NCI-H226 (cell line): ENCODE data around the gene ZBTB21.
A peak's percentile ranks its signal among the peaks of the same experiment; 100 is the strongest.

Source experiments
- DNase-seq: peaks from one replicate; pipeline ENCODE4 v3.0.0-alpha.2; 2015

ZBTB21 gene

GRCh38 chr21:41948901-41949300 lies 61.3 kb downstream of the ZBTB21 start:
- DNase-seq = no peak

DNA sequence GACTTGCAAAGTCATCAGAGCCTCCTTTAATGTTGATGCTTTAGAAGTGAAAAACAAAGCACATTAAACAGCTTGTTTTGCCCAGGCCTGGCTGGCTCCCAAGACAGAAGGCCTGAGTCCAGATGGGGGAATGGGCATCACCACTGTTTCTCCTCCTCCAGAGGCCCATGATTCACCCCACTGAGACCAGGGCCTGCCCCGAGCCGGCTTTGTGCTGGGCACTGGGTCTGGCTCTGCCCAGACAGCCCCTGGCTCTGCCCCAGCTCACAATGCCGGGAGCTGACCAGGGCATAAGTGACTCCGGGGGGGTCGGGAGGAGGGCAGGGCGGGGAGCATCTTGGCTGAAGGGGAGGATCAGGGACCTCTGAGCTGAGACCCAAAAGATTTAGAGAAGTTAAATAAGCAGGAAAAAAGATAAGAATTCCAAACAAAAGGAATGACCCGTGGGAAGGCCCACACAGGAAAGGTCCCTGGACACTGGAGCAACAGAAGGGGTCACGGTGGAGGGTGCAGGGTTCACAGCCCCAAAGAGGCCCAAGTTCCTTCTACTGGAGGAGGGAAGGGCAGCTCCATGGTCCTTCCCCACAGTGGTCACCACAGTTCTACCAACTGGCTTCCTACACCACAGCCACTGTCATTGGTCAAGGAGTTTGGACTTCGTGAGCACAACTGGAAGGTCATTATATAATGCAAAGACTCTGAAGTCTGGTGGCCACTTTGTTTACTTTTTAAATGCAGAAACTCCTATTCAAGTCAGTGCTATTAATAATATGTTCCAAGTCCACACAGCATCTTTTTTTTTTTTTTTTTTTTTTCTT lies 61.9 kb downstream of the ZBTB21 start:
- peak; percentile 68 for DNase-seq

DNA sequence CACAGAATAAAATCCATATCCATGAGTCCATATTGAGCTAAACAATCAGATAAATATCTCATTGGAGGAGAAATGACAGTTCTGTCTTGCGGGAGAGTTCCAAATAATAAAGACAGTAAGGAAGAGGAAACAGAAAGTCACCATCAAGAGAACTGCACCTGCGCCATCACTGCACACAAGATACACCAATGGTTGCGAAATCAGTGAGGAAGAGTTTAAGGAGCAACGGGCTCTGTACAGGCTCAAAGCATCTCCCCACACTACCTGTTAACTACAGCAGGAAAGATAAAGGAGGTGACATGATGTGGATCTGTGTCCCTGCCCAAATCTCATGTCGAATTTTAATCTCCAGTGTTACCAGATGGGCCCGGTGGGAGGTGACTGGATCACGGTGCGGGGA lies 64.2 kb downstream of the ZBTB21 start:
- DNase-seq = no peak

DNA sequence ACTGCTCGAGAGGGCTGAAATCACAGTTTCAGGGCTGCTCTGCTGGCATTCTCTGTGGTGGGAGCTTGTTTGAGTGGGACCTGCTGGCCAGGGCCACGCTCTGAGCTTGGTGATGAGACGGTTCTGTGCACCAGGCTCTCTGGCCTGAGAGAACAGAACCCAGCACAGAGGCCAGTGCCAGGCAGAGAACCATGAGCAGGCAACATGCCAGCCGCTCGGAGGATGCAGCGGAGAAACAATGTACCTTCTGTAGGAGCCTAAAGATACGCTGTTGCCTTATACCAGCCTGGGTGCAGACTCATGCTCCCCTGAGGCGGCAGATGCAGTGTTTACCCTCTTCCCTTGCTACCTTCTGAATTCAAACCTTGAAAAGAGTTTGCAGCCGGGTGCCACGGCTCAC lies 66.3 kb downstream of the ZBTB21 start:
- DNase-seq = no peak

DNA sequence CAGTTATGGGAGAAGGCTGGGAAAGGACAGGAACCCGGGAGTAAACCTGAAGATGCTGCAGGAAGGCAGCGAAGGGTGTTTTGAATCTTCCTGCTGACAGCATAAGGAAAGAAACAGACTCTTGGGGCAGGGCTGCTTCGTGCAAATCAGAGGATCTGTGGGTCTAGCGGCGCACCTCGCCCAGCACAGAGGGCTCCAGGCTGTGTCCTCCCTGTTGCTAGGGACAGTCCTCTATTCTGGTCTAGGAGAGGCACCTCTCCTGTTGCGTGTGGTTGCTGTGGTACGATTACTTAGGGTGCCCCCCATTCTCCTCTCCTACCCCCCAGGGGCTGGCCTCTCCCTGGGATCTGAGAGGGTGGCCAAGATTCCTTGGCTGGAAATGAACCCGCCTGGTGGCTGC lies 67.7 kb downstream of the ZBTB21 start:
- no peak for DNase-seq

GRCh38 chr21:41941941-41942340 lies 68.2 kb downstream of the ZBTB21 start:
- no peak for DNase-seq

- DNase-seq = no peak
Observed at GRCh38 chr21:41940431-41940830, 69.7 kb downstream of the ZBTB21 start.

GRCh38 chr21:41939391-41939790 lies 70.8 kb downstream of the ZBTB21 start:
- no peak for DNase-seq
